ENCODE data around the gene AADACL3. TPM values are rescaled to one million over a fixed set of nuclear protein-coding genes. Genes with fewer than 3 reads are reported as not detected.

AADACL3 gene
- total and polyA plus RNA-seq, 2 donors (not counting 3 experiments of a cell fraction or from before 2014, with no cell fraction given): not detected

- H3K79me2 ChIP-seq (ENCODE audit: control insufficient read depth, insufficient read depth, low read length): no peaks in the 10 kb centered on the region
- BruUV-seq (replicated peaks): no TSS peak
- no peak overlapping the region for H3K4me2 ChIP-seq (ENCODE audit: insufficient read depth, low read length)
- no peak overlapping the region for H3K4me3 ChIP-seq (replicated peaks in 1 of 3; ENCODE audit: insufficient read depth in 1 of 3, low read depth in 1 of 3, low read length in 3 of 3)
- no peak overlapping the region for H3K9ac ChIP-seq (replicated peaks; ENCODE audit: extremely low read depth, insufficient read depth, low read length)
- dilution Hi-C loops (cut with MboI; ENCODE audit: extremely low pct_ligation_motif_present, low sequenced_read_pairs) (no loop called here), intact Hi-C loops (cut with micrococcal nuclease) (no loop called here)
- DNase-seq (ENCODE audit: low read depth, low spot score) (no peak), FAIRE-seq (no peak)
- H3K9me3 ChIP-seq (replicated peaks; ENCODE audit: control insufficient read depth, insufficient read depth, low read length): no peaks in the 10 kb centered on the region
- H3K4me1 ChIP-seq (ENCODE audit: control insufficient read depth, extremely low read depth, insufficient read depth, low read length): no peaks in the 10 kb centered on the region
- H4K20me1 ChIP-seq (replicated peaks; ENCODE audit: control insufficient read depth, extremely low read depth, insufficient read depth, low read length): no peaks in the 10 kb centered on the region
- H2AFZ ChIP-seq (ENCODE audit: low read depth, low read length): no peak overlapping the region
- no peaks in the 10 kb centered on the region for H3K9me1 ChIP-seq (replicated peaks; ENCODE audit: control insufficient read depth, extremely low read depth, insufficient read depth, low read length)
- no peaks in the 10 kb centered on the region for H3K27me3 ChIP-seq (ENCODE audit: control insufficient read depth in 2 of 2, insufficient read depth in 2 of 2, low read length in 2 of 2)
- H3K36me3 ChIP-seq (ENCODE audit: control insufficient read depth in 2 of 2, extremely low read depth in 1 of 2, insufficient read depth in 2 of 2, low read length in 2 of 2): no peaks in the 10 kb centered on the region
- ChIA-PET POLR2A (no interaction called here), CTCF (no interaction called here)
- TF ChIP-seq JUN (IDR thresholded peaks at IDR 0.05; ENCODE audit: borderline replicate concordance, insufficient read depth, insufficient read length, low read depth) (no peak), POLR2A (IDR thresholded peaks at IDR 0.05; ENCODE audit: low read depth, low read length) (no peak), POLR2AphosphoS5 (IDR thresholded peaks at IDR 0.05; ENCODE audit: insufficient read depth, low read depth, low read length) (no peak), EZH2 (IDR thresholded peaks at IDR 0.05; ENCODE audit: borderline replicate concordance, low read depth, low read length, severe bottlenecking) (no peak), GATA2 (IDR thresholded peaks at IDR 0.05; ENCODE audit: insufficient read depth, insufficient read length, low read depth, low read length) (no peak), MYC (IDR thresholded peaks at IDR 0.05; ENCODE audit: low read depth, low read length) (no peak), FOS (IDR thresholded peaks at IDR 0.05; ENCODE audit: borderline replicate concordance, insufficient read depth, low read length) (no peak)
- TF ChIP-seq, protein P1, sequence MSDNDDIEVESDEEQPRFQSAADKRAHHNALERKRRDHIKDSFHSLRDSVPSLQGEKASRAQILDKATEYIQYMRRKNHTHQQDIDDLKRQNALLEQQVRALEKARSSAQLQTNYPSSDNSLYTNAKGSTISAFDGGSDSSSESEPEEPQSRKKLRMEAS (IDR thresholded peaks at IDR 0.05; ENCODE audit: insufficient read depth, insufficient read length): no peak
- TF ChIP-seq, protein P2, sequence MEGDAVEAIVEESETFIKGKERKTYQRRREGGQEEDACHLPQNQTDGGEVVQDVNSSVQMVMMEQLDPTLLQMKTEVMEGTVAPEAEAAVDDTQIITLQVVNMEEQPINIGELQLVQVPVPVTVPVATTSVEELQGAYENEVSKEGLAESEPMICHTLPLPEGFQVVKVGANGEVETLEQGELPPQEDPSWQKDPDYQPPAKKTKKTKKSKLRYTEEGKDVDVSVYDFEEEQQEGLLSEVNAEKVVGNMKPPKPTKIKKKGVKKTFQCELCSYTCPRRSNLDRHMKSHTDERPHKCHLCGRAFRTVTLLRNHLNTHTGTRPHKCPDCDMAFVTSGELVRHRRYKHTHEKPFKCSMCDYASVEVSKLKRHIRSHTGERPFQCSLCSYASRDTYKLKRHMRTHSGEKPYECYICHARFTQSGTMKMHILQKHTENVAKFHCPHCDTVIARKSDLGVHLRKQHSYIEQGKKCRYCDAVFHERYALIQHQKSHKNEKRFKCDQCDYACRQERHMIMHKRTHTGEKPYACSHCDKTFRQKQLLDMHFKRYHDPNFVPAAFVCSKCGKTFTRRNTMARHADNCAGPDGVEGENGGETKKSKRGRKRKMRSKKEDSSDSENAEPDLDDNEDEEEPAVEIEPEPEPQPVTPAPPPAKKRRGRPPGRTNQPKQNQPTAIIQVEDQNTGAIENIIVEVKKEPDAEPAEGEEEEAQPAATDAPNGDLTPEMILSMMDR (IDR thresholded peaks at IDR 0.05; ENCODE audit: extremely low read depth in 1 of 2, insufficient read depth in 1 of 2, low read depth in 1 of 2, low read length in 2 of 2): no peak
- H3K27ac ChIP-seq (ENCODE audit: insufficient read depth, low read depth, low read length): no peak overlapping the region
Observed at GRCh38 chr1:12739613-12740012, 23.7 kb downstream of the AADACL3 start.
